ENCODE results near the gene MED29. TPM values are rescaled to one million over a fixed set of nuclear protein-coding genes. Genes with fewer than 3 reads are reported as not detected.

The MED29 gene
- total RNA-seq, 1 experiment from 2014 or later: 17.0 TPM

DNA sequence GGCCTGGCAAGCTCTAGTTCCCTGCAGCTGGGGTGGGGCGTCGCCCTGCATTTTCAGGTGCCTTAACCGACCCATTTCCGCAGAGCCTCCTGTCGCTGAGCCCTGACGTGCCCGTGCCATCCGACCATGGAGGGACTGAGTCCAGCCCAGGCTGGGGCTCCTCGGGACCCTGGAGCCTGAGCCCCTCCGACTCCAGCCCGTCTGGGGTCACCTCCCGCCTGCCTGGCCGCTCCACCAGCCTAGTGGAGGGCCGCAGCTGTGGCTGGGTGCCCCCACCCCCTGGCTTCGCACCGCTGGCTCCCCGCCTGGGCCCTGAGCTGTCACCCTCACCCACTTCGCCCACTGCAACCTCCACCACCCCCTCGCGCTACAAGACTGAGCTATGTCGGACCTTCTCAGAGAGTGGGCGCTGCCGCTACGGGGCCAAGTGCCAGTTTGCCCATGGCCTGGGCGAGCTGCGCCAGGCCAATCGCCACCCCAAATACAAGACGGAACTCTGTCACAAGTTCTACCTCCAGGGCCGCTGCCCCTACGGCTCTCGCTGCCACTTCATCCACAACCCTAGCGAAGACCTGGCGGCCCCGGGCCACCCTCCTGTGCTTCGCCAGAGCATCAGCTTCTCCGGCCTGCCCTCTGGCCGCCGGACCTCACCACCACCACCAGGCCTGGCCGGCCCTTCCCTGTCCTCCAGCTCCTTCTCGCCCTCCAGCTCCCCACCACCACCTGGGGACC is 16.6 kb downstream of the MED29 start:
- TF ChIP-seq EZH2phosphoT487 (IDR thresholded peaks at IDR 0.05; ENCODE audit: borderline replicate concordance, low read length): no peak
- TF ChIP-seq, protein P1, sequence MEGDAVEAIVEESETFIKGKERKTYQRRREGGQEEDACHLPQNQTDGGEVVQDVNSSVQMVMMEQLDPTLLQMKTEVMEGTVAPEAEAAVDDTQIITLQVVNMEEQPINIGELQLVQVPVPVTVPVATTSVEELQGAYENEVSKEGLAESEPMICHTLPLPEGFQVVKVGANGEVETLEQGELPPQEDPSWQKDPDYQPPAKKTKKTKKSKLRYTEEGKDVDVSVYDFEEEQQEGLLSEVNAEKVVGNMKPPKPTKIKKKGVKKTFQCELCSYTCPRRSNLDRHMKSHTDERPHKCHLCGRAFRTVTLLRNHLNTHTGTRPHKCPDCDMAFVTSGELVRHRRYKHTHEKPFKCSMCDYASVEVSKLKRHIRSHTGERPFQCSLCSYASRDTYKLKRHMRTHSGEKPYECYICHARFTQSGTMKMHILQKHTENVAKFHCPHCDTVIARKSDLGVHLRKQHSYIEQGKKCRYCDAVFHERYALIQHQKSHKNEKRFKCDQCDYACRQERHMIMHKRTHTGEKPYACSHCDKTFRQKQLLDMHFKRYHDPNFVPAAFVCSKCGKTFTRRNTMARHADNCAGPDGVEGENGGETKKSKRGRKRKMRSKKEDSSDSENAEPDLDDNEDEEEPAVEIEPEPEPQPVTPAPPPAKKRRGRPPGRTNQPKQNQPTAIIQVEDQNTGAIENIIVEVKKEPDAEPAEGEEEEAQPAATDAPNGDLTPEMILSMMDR (conservative IDR thresholded peaks at IDR 0.05; ENCODE audit: low read depth, low read length): no peak
- no peak for TF ChIP-seq EZH2 (IDR thresholded peaks at IDR 0.05; ENCODE audit: low read length, unreplicated experiment)
- BruUV-seq (replicated peaks): no TSS peak
- Histone ChIP-seq H4K20me1 (ENCODE audit: low read length) (peaks cover 20% of the 10 kb centered on the region), H3K9ac (ENCODE audit: low read length) (peak overlapping the region; percentile 94), H3K4me1 (ENCODE audit: insufficient read depth, low read length) (peaks cover 42% of the 10 kb centered on the region), H3K4me2 (ENCODE audit: low read length) (peak overlapping the region; percentile 99), H3K4me3 (ENCODE audit: low read length) (peak overlapping the region; percentile 100), H3K36me3 (ENCODE audit: low read depth, low read length) (peaks cover 9% of the 10 kb centered on the region), H3F3A (ENCODE audit: low read length, unreplicated experiment) (no peaks in the 10 kb centered on the region), H3K9me2 (replicated peaks; ENCODE audit: low read length) (no peaks in the 10 kb centered on the region), H3K9me3 (ENCODE audit: low read length) (no peaks in the 10 kb centered on the region), H3K79me2 (ENCODE audit: low read length) (peaks cover 22% of the 10 kb centered on the region), H3K27me3 (ENCODE audit: low read length) (no peaks in the 10 kb centered on the region), H3K27ac (ENCODE audit: low read length) (peak overlapping the region; percentile 83), H2AFZ (ENCODE audit: low read length) (no peak overlapping the region)
- ATAC-seq: no peak
- ChIA-PET CTCF (no interaction called here), POLR2A (ENCODE audit: unreplicated experiment) (interaction anchor here (0.6 kb wide), 2 partner anchors 9 to 28 kb away, joined by 4 to 5 read pairs; partner anchors contain the start of gene RPS16)
- intact Hi-C loops (cut with micrococcal nuclease): no loop called here
- peak; percentile 58 for DNase-seq

GRCh38 chr19:39408392-39409207 is 17.4 kb downstream of the MED29 start:
- ATAC-seq: no peak
- CTCF ChIA-PET: no interaction called here
- Histone ChIP-seq H3K4me1 (ENCODE audit: insufficient read depth, low read length) (peaks cover 36% of the 10 kb centered on the region), H3K36me3 (ENCODE audit: low read depth, low read length) (peaks cover 9% of the 10 kb centered on the region), H3K9ac (ENCODE audit: low read length) (peak overlapping the region; percentile 94), H4K20me1 (ENCODE audit: low read length) (peaks cover 20% of the 10 kb centered on the region), H3K9me2 (replicated peaks; ENCODE audit: low read length) (no peaks in the 10 kb centered on the region), H3K27ac (ENCODE audit: low read length) (peak overlapping the region; percentile 83), H3F3A (ENCODE audit: low read length, unreplicated experiment) (no peaks in the 10 kb centered on the region), H3K79me2 (ENCODE audit: low read length) (peaks cover 22% of the 10 kb centered on the region), H2AFZ (ENCODE audit: low read length) (no peak overlapping the region), H3K9me3 (ENCODE audit: low read length) (no peaks in the 10 kb centered on the region), H3K27me3 (ENCODE audit: low read length) (no peaks in the 10 kb centered on the region), H3K4me3 (ENCODE audit: low read length) (peak overlapping the region; percentile 100), H3K4me2 (ENCODE audit: low read length) (peak overlapping the region; percentile 99)
- TSS peak; percentile 74 for BruUV-seq (replicated peaks)
- POLR2A ChIA-PET (ENCODE audit: unreplicated experiment): no interaction called here
- peak; percentile 58 for DNase-seq
- TF ChIP-seq, protein P1 (conservative IDR thresholded peaks at IDR 0.05; ENCODE audit: low read depth, low read length): no peak
- intact Hi-C loops (cut with micrococcal nuclease): no loop called here

Measured in PC-3 (cell line).